Natural killer cell (primary cell): ENCODE results near the gene FAM107B. TPM values are rescaled to one million over a fixed set of nuclear protein-coding genes. Genes with fewer than 3 reads are reported as not detected.

Experiments
- ATAC-seq, 3 donors: fragments of 150-1000 bp in 2 of 3; fragments of 200-7000 bp in 1 of 3; cut with Tn5 transposase; 1 replicate in 1 of 3; 2 replicates in 2 of 3; pipeline ENCODE4 v1.10.0; 2021; ENCODE audit warnings: mild to moderate bottlenecking in 2 of 3, moderate library complexity in 2 of 3
- DNase-seq, 2 donors: peaks; one replicate each; pipeline versions ENCODE4 v3.0.0 to v3.0.0-alpha.2; 2013 to 2021; ENCODE audit warnings: mixed read lengths in 1 of 2
- H3K27ac ChIP-seq: one replicate; pipeline ENCODE4 v1.5.1; 2013; ENCODE audit warnings: mild to moderate bottlenecking, low read length
- H3K27me3 ChIP-seq: one replicate; pipeline ENCODE4 v1.6.1; 2013; ENCODE audit warnings: low read length; ENCODE audit not compliant: control insufficient read depth, insufficient read depth
- H3K36me3 ChIP-seq: one replicate; pipeline ENCODE4 v1.6.1; 2013; ENCODE audit warnings: low read length; ENCODE audit not compliant: control insufficient read depth, insufficient read depth
- H3K4me1 ChIP-seq: one replicate; pipeline ENCODE4 v1.6.1; 2013; ENCODE audit warnings: low read length; ENCODE audit not compliant: control insufficient read depth, insufficient read depth
- H3K4me3 ChIP-seq: one replicate; pipeline ENCODE4 v1.5.1; 2013; ENCODE audit warnings: low read length
- H3K9me3 ChIP-seq: one replicate; pipeline ENCODE4 v1.6.1; 2013; ENCODE audit warnings: low read length; ENCODE audit not compliant: control insufficient read depth, insufficient read depth
- H3K27ac Mint-ChIP-seq, 2 donors: one replicate each; pipeline ENCODE4 v1.8.0; 2022; ENCODE audit warnings: mild to moderate bottlenecking in 2 of 2, mixed read lengths in 2 of 2, moderate library complexity in 1 of 2
- H3K27me3 Mint-ChIP-seq, 2 donors: one replicate each; pipeline ENCODE4 v1.8.0; 2022; ENCODE audit warnings: low read depth in 2 of 2, mixed read lengths in 2 of 2
- H3K36me3 Mint-ChIP-seq: one replicate; pipeline ENCODE4 v1.8.0; 2022; ENCODE audit warnings: mixed read lengths
- H3K4me1 Mint-ChIP-seq, 2 donors: one replicate each; pipeline ENCODE4 v1.8.0; 2022; ENCODE audit warnings: mixed read lengths in 2 of 2
- H3K4me3 Mint-ChIP-seq: one replicate; pipeline ENCODE4 v1.8.0; 2022; ENCODE audit warnings: mild to moderate bottlenecking, moderate library complexity, mixed read lengths
- H3K9me3 Mint-ChIP-seq, 2 donors: one replicate each; pipeline ENCODE4 v1.8.0; 2022; ENCODE audit warnings: mixed read lengths in 2 of 2
- CTCF ChIP-seq: fragments of 200-600 bp; IDR thresholded peaks from one replicate; pipeline ENCODE4 v1.8.0; 2022; ENCODE audit warnings: antibody characterized with exemption
- WGBS: methylation state at CpG from one replicate; pipeline ENCODE4 v1.1.7; 2013; ENCODE audit warnings: missing lambda C conversion rate; ENCODE audit not compliant: insufficient coverage; 5-methylcytosine and 5-hydroxymethylcytosine counted together
- intact Hi-C: fragments of 100-400 bp; cut with micrococcal nuclease; formaldehyde crosslinking; loops from one replicate; pipeline ENCODE4 v1.14.2; 2022
- total RNA-seq, 4 donors: library from RNA; stranded (reverse); fragments of 120-200 nt in 1 of 4; gene quantifications; one replicate each; pipeline versions ENCODE4 v1.2.3 to v1.2.4, GENCODE V29; 2013 to 2022

The FAM107B gene
- total RNA-seq, 3 donors from 2014 or later (not counting 1 experiment from before 2014, with no cell fraction given): 165 to 226 (median 224) TPM

- H3K27ac Mint-ChIP-seq: peak overlapping the region; percentile 90 to 98
- ATAC-seq: peak; percentile 49 to 59 (median 53)
- peaks cover 10% of the 10 kb centered on the region for H3K36me3 ChIP-seq
- peak overlapping the region; percentile 89 for H3K27ac ChIP-seq
- H3K9me3 ChIP-seq: no peaks in the 10 kb centered on the region
- WGBS: 19% methylated on average over 12 of the region's 13 CpGs
- H3K27me3 ChIP-seq: no peaks in the 10 kb centered on the region
- DNase-seq: peak in 1 of 2 donors; percentile 75
- H3K4me1 Mint-ChIP-seq: peaks cover 65 to 69% of the 10 kb centered on the region in 2 donors
- peak overlapping the region; percentile 15 for H3K4me3 ChIP-seq
- H3K4me1 ChIP-seq: peaks cover 61% of the 10 kb centered on the region
- H3K36me3 Mint-ChIP-seq: no peaks in the 10 kb centered on the region
- TF ChIP-seq CTCF: no peak
- H3K4me3 Mint-ChIP-seq: peak overlapping the region; percentile 90
- intact Hi-C loops: loop anchor here (2.0 to 5.0 kb wide), 4 partner anchors 14 to 59 kb away; no protein-coding TSS in a partner anchor
- no peaks in the 10 kb centered on the region for H3K27me3 Mint-ChIP-seq
- H3K9me3 Mint-ChIP-seq: no peaks in the 10 kb centered on the region
Measured at GRCh38 chr10:14588084-14588937, 186.4 kb downstream of the FAM107B start.

DNA sequence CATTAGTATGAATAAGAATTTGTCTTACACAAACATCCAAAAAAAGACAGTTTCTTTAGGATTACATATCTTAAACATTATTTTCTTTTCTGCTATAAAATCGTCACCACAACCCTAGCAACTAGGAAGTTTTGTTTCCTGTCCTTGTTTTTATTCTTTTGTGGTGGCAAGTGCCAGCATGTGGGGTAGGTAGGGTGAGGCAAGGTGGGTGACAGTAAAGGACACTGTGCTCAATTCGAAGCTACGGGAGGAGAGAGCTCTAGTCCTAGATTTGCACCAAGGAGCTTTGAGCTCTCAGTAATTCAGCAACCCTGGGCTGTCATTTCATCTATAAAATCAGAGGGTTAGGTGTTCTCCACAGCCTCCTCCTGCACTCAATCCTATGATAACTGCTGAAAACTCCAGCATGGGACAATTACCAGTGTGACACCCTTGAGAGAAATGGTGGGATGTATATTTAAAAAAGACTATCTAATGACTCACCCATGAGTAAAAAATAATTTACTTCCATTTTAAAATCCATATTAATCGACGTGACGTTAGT lies 187.1 kb downstream of the FAM107B start:
- no peaks in the 10 kb centered on the region for H3K36me3 Mint-ChIP-seq
- 21% methylated on average over 5 of the region's 6 CpGs for WGBS

DNA sequence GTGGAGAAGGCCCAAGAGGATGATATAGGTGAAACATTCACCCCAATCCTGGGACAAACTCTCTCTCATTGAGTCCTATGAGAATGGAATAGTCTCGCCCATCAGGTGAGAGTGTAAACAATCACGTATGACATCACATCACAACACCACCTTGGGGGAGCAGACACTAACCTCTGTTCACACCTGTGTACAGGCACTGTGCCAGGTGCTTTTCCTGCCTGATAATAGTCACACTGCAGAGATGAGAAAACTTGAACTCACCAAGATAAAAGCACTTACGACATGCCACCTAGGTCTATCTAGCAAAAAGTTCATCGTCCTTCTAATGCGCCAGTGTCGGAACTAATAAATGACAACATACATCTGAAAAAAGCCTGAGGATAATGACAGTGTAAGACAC lies 187.8 kb downstream of the FAM107B start:
- DNase-seq: peak in 1 of 2 donors; percentile 95
- peak overlapping the region; percentile 89 for H3K27ac ChIP-seq
- H3K36me3 ChIP-seq: peaks cover 4% of the 10 kb centered on the region
- WGBS: 46% methylated on average over 6 of the region's 6 CpGs
- H3K27me3 ChIP-seq: no peaks in the 10 kb centered on the region
- H3K36me3 Mint-ChIP-seq: no peaks in the 10 kb centered on the region
- ATAC-seq: peak; percentile 11 to 45 (median 39)
- no peaks in the 10 kb centered on the region for H3K9me3 Mint-ChIP-seq
- H3K4me3 Mint-ChIP-seq: peak overlapping the region; percentile 90
- no peak overlapping the region for H3K4me3 ChIP-seq
- peaks cover 79% of the 10 kb centered on the region in 2 donors for H3K4me1 Mint-ChIP-seq
- H3K9me3 ChIP-seq: no peaks in the 10 kb centered on the region
- H3K27me3 Mint-ChIP-seq: no peaks in the 10 kb centered on the region
- peaks cover 70% of the 10 kb centered on the region for H3K4me1 ChIP-seq
- TF ChIP-seq CTCF: no peak
- intact Hi-C loops: loop anchor here (5.0 kb wide), 2 partner anchors 35 to 60 kb away; no protein-coding TSS in a partner anchor
- H3K27ac Mint-ChIP-seq: peak overlapping the region; percentile 90 to 98

More for the DNA sequence above, 187.1 kb downstream of the FAM107B start:
- ATAC-seq (peak; percentile 4 to 31 (median 22)), DNase-seq (peak in 1 of 2 donors; percentile 70)
- Histone ChIP-seq H3K9me3 (no peaks in the 10 kb centered on the region), H3K4me3 (no peak overlapping the region), H3K27me3 (no peaks in the 10 kb centered on the region), H3K36me3 (peaks cover 5% of the 10 kb centered on the region), H3K4me1 (peaks cover 68% of the 10 kb centered on the region), H3K27ac (peak overlapping the region; percentile 89)
- no peaks in the 10 kb centered on the region for H3K27me3 Mint-ChIP-seq
- peak overlapping the region; percentile 90 to 98 for H3K27ac Mint-ChIP-seq
- H3K4me1 Mint-ChIP-seq: peaks cover 72 to 76% of the 10 kb centered on the region in 2 donors
- no peak for TF ChIP-seq CTCF
- H3K4me3 Mint-ChIP-seq: peak overlapping the region; percentile 90
- no peaks in the 10 kb centered on the region for H3K9me3 Mint-ChIP-seq
- intact Hi-C loops: loop anchor here (2.0 to 5.0 kb wide), 4 partner anchors 15 to 60 kb away; no protein-coding TSS in a partner anchor
